Measurements from ENCODE around the gene PTPRT.

GRCh38 chr20:42972591-42972990 is 217.1 kb downstream of the PTPRT start:
- no peak for TF ChIP-seq CTCF (conservative IDR thresholded peaks at IDR 0.05; ENCODE audit: low read depth, low read length)
- TF ChIP-seq EZH2 (IDR thresholded peaks at IDR 0.05; ENCODE audit: borderline replicate concordance, low read depth, low read length, poor library complexity, severe bottlenecking): no peak
